GM12878 (cell line): ENCODE measurements around the gene ATRNL1.

Experiments used
- ASH2L ChIP-seq: fragments of 300-600, 200-600 bp; sonication (generic); IDR thresholded peaks from 2 replicates; pipeline ENCODE4 v1.6.1; 2017; ENCODE audit warnings: low read depth, mild to moderate bottlenecking, borderline replicate concordance
- EP300 ChIP-seq, 2 experiments: fragments of 150-350 bp in 1 of 2; IDR thresholded peaks; 2 replicates each; pipeline ENCODE4 v1.6.1; 2011 to 2012; ENCODE audit warnings: low read depth in 2 of 2, low read length in 2 of 2, borderline replicate concordance in 1 of 2, improper control_type of control experiment in 1 of 2, inconsistent platforms in 1 of 2; ENCODE audit not compliant: control insufficient read depth in 1 of 2
- JUND ChIP-seq: IDR thresholded peaks from 2 replicates; pipeline ENCODE4 v1.6.1; 2012; ENCODE audit warnings: low read depth, mild to moderate bottlenecking, low read length, improper control_type of control experiment, moderate library complexity
- KDM1A ChIP-seq: fragments of 200-600 bp; sonication (generic); IDR thresholded peaks from 2 replicates; pipeline ENCODE4 v1.6.1; 2016; ENCODE audit warnings: borderline replicate concordance
- MXI1 ChIP-seq: fragments of 150-350 bp; IDR thresholded peaks from 2 replicates; pipeline ENCODE4 v1.6.1; 2011; ENCODE audit warnings: low read depth, mild to moderate bottlenecking, inconsistent platforms, low read length, improper control_type of control experiment
- NFYB ChIP-seq: IDR thresholded peaks from 2 replicates; pipeline ENCODE4 v1.6.1; 2011; ENCODE audit warnings: low read depth, mild to moderate bottlenecking, low read length, improper control_type of control experiment, moderate library complexity; ENCODE audit not compliant: insufficient read depth
- NR2C2 ChIP-seq: IDR thresholded peaks from 2 replicates; pipeline ENCODE4 v1.6.1; 2011; ENCODE audit warnings: borderline replicate concordance, low read depth; ENCODE audit not compliant: control insufficient read depth, insufficient read length
- SRF ChIP-seq, 2 experiments: IDR thresholded peaks; 2 replicates each; pipeline ENCODE4 v1.6.1; 2011; ENCODE audit warnings: low read depth in 2 of 2, low read length in 2 of 2, mild to moderate bottlenecking in 1 of 2, moderate library complexity in 1 of 2
- TF ChIP-seq, protein P1 (sequence below): fragments of 450-650 bp; IDR thresholded peaks from 2 replicates; pipeline ENCODE4 v1.6.1; 2017; ENCODE audit warnings: mild to moderate bottlenecking, moderate library complexity
- TF ChIP-seq, protein P2 (sequence below), 3 experiments: IDR thresholded peaks in 2 of 3; conservative IDR thresholded peaks in 1 of 3; 2 replicates each; pipeline ENCODE4 v1.5.1; 2011; ENCODE audit warnings: low read depth in 3 of 3, low read length in 3 of 3, mild to moderate bottlenecking in 3 of 3, control low read depth in 2 of 3, moderate library complexity in 2 of 3, inconsistent platforms in 1 of 3, mixed read lengths in 1 of 3; ENCODE audit not compliant: control insufficient read depth in 2 of 3, insufficient read depth in 1 of 3; ENCODE audit errors: extremely low read depth in 1 of 3
- TF ChIP-seq, protein P3 (sequence below): IDR thresholded peaks from 2 replicates; pipeline ENCODE4 v1.6.1; 2012; ENCODE audit warnings: mild to moderate bottlenecking, low read depth, low read length

DNA sequence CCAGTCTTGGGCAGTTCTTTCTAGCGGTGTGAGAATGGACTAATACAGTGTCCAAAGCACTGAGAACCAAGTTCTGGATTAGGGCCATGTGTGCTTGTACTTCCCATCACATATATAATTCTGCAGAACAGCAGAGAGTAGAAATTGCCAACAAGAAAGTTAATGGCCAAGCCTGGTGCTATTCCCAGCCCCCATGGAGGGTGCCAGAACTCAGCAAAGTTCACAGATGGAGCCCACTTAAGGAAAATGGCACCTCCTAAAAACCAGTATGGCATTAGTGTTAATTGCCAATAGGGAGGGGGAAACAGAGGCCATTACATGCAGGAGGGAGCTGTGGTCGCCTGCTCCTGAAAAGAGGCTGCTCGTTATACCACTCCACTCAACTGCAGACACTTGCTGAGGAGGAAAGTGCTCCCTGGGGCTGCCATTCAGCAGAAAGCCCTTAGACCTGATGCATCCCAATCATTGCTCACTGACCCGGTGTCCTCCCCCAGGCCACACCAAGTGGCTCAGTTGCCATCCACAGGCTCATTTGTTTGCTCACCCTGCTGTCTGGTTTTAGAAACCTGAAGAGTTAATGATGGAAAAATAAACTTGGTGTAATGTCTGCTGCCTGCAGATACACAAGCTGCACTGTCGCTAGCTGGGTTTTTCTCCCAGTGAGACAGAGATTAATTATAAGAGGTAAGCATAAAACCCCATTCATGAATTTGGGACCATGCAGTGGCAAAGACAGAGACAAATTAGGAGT is 899.2 kb downstream of the ATRNL1 start:
- TF ChIP-seq, protein P1, sequence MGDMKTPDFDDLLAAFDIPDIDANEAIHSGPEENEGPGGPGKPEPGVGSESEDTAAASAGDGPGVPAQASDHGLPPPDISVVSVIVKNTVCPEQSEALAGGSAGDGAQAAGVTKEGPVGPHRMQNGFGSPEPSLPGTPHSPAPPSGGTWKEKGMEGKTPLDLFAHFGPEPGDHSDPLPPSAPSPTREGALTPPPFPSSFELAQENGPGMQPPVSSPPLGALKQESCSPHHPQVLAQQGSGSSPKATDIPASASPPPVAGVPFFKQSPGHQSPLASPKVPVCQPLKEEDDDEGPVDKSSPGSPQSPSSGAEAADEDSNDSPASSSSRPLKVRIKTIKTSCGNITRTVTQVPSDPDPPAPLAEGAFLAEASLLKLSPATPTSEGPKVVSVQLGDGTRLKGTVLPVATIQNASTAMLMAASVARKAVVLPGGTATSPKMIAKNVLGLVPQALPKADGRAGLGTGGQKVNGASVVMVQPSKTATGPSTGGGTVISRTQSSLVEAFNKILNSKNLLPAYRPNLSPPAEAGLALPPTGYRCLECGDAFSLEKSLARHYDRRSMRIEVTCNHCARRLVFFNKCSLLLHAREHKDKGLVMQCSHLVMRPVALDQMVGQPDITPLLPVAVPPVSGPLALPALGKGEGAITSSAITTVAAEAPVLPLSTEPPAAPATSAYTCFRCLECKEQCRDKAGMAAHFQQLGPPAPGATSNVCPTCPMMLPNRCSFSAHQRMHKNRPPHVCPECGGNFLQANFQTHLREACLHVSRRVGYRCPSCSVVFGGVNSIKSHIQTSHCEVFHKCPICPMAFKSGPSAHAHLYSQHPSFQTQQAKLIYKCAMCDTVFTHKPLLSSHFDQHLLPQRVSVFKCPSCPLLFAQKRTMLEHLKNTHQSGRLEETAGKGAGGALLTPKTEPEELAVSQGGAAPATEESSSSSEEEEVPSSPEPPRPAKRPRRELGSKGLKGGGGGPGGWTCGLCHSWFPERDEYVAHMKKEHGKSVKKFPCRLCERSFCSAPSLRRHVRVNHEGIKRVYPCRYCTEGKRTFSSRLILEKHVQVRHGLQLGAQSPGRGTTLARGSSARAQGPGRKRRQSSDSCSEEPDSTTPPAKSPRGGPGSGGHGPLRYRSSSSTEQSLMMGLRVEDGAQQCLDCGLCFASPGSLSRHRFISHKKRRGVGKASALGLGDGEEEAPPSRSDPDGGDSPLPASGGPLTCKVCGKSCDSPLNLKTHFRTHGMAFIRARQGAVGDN = no peak
- TF ChIP-seq, protein P2, sequence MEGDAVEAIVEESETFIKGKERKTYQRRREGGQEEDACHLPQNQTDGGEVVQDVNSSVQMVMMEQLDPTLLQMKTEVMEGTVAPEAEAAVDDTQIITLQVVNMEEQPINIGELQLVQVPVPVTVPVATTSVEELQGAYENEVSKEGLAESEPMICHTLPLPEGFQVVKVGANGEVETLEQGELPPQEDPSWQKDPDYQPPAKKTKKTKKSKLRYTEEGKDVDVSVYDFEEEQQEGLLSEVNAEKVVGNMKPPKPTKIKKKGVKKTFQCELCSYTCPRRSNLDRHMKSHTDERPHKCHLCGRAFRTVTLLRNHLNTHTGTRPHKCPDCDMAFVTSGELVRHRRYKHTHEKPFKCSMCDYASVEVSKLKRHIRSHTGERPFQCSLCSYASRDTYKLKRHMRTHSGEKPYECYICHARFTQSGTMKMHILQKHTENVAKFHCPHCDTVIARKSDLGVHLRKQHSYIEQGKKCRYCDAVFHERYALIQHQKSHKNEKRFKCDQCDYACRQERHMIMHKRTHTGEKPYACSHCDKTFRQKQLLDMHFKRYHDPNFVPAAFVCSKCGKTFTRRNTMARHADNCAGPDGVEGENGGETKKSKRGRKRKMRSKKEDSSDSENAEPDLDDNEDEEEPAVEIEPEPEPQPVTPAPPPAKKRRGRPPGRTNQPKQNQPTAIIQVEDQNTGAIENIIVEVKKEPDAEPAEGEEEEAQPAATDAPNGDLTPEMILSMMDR (IDR thresholded peaks at IDR 0.05 in 2 of 3, conservative IDR thresholded peaks at IDR 0.05 in 1 of 3; ENCODE audit: control insufficient read depth in 2 of 3, extremely low read depth in 1 of 3, insufficient read depth in 1 of 3, low read depth in 3 of 3, low read length in 3 of 3) = no peak
- no peak for TF ChIP-seq JUND
- no peak for TF ChIP-seq NFYB
- no peak for TF ChIP-seq EP300 (IDR thresholded peaks at IDR 0.05; ENCODE audit: borderline replicate concordance in 1 of 2, control insufficient read depth in 1 of 2, low read depth in 2 of 2, low read length in 2 of 2)
- TF ChIP-seq, protein P3, sequence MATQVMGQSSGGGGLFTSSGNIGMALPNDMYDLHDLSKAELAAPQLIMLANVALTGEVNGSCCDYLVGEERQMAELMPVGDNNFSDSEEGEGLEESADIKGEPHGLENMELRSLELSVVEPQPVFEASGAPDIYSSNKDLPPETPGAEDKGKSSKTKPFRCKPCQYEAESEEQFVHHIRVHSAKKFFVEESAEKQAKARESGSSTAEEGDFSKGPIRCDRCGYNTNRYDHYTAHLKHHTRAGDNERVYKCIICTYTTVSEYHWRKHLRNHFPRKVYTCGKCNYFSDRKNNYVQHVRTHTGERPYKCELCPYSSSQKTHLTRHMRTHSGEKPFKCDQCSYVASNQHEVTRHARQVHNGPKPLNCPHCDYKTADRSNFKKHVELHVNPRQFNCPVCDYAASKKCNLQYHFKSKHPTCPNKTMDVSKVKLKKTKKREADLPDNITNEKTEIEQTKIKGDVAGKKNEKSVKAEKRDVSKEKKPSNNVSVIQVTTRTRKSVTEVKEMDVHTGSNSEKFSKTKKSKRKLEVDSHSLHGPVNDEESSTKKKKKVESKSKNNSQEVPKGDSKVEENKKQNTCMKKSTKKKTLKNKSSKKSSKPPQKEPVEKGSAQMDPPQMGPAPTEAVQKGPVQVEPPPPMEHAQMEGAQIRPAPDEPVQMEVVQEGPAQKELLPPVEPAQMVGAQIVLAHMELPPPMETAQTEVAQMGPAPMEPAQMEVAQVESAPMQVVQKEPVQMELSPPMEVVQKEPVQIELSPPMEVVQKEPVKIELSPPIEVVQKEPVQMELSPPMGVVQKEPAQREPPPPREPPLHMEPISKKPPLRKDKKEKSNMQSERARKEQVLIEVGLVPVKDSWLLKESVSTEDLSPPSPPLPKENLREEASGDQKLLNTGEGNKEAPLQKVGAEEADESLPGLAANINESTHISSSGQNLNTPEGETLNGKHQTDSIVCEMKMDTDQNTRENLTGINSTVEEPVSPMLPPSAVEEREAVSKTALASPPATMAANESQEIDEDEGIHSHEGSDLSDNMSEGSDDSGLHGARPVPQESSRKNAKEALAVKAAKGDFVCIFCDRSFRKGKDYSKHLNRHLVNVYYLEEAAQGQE = no peak
- no peak for TF ChIP-seq NR2C2
- TF ChIP-seq MXI1 = no peak
- TF ChIP-seq SRF (IDR thresholded peaks at IDR 0.05; ENCODE audit: low read depth in 2 of 2, low read length in 2 of 2) = no peak
- no peak for TF ChIP-seq ASH2L
- no peak for TF ChIP-seq KDM1A
